H1 (cell line): ENCODE measurements around the gene RNASET2.

Experiments
- CTCF ChIP-seq, 3 experiments: IDR thresholded peaks; 1 replicate in 2 of 3; 2 replicates in 1 of 3; pipeline versions ENCODE4 v1.5.1 to v1.6.1; 2011; ENCODE audit warnings: low read length in 3 of 3, mild to moderate bottlenecking in 3 of 3, inconsistent platforms in 2 of 3, low read depth in 1 of 3, moderate library complexity in 1 of 3; ENCODE audit not compliant: insufficient read depth in 1 of 3; ENCODE audit errors: control extremely low read depth in 1 of 3
- EZH2 ChIP-seq: fragments of 200-600 bp; sonication (generic); IDR thresholded peaks from 2 replicates; pipeline ENCODE4 v1.7.1; 2012; ENCODE audit warnings: low read depth, mild to moderate bottlenecking, moderate library complexity, low read length, inconsistent platforms; ENCODE audit not compliant: severe bottlenecking
- JUN ChIP-seq: IDR thresholded peaks from 2 replicates; pipeline ENCODE4 v1.6.1; 2011; ENCODE audit warnings: low read depth, mild to moderate bottlenecking, improper control_type of control experiment, low read length
- NANOG ChIP-seq: IDR thresholded peaks from 2 replicates; pipeline ENCODE4 v1.6.1; 2011; ENCODE audit warnings: low read length, low read depth, mild to moderate bottlenecking, inconsistent platforms; ENCODE audit not compliant: insufficient read depth, poor library complexity, severe bottlenecking
- POLR2A ChIP-seq, 2 experiments: IDR thresholded peaks; 1 replicate in 1 of 2; 2 replicates in 1 of 2; pipeline ENCODE4 v1.6.1; 2011; ENCODE audit warnings: low read depth in 2 of 2, low read length in 2 of 2, mild to moderate bottlenecking in 2 of 2; ENCODE audit errors: control extremely low read depth in 1 of 2
- POLR2AphosphoS5 ChIP-seq: IDR thresholded peaks from 2 replicates; pipeline ENCODE4 v1.6.1; 2011; ENCODE audit warnings: low read depth, low read length
- RAD21 ChIP-seq, 2 experiments: IDR thresholded peaks in 1 of 2; conservative IDR thresholded peaks in 1 of 2; 2 replicates each; pipeline ENCODE4 v1.6.1; 2011; ENCODE audit warnings: low read depth in 2 of 2, low read length in 2 of 2, improper control_type of control experiment in 1 of 2, inconsistent platforms in 1 of 2, mild to moderate bottlenecking in 1 of 2, moderate library complexity in 1 of 2
- RFX5 ChIP-seq: IDR thresholded peaks from 2 replicates; pipeline ENCODE4 v1.6.1; 2011; ENCODE audit warnings: low read depth, low read length, improper control_type of control experiment, borderline replicate concordance
- SRF ChIP-seq: IDR thresholded peaks from 2 replicates; pipeline ENCODE4 v1.6.1; 2011; ENCODE audit warnings: mild to moderate bottlenecking, low read depth, low read length, moderate library complexity
- TEAD4 ChIP-seq: IDR thresholded peaks from 2 replicates; pipeline ENCODE4 v1.6.1; 2012; ENCODE audit warnings: low read depth, low read length, inconsistent platforms, mixed read lengths
- USF2 ChIP-seq: IDR thresholded peaks from 2 replicates; pipeline ENCODE4 v1.6.1; 2011; ENCODE audit warnings: low read length, improper control_type of control experiment

- no peak for TF ChIP-seq POLR2A (IDR thresholded peaks at IDR 0.05; ENCODE audit: control extremely low read depth in 1 of 2, low read depth in 2 of 2, low read length in 2 of 2)
- no peak for TF ChIP-seq JUN
- no peak for TF ChIP-seq EZH2
- TF ChIP-seq USF2 = no peak
- TF ChIP-seq NANOG = no peak
- no peak for TF ChIP-seq CTCF (IDR thresholded peaks at IDR 0.05; ENCODE audit: control extremely low read depth in 1 of 3, insufficient read depth in 1 of 3, low read depth in 1 of 3, low read length in 3 of 3)
- TF ChIP-seq TEAD4 = no peak
- TF ChIP-seq POLR2AphosphoS5 = no peak
- no peak for TF ChIP-seq RFX5
- TF ChIP-seq SRF = no peak
- no peak for TF ChIP-seq RAD21 (IDR thresholded peaks at IDR 0.05 in 1 of 2, conservative IDR thresholded peaks at IDR 0.05 in 1 of 2; ENCODE audit: low read depth in 2 of 2, low read length in 2 of 2)
Measured at GRCh38 chr6:166959911-166960608, 3.7 kb upstream of the RNASET2 start.
